ENCODE results near the gene KRT13. TPM values are rescaled to one million over a fixed set of nuclear protein-coding genes. Genes with fewer than 3 reads are reported as not detected.

KRT13 gene
- total and polyA plus RNA-seq, 4 donors, result 0.13 to 3.7 (median 2.8) TPM; not detected in 1

DNA sequence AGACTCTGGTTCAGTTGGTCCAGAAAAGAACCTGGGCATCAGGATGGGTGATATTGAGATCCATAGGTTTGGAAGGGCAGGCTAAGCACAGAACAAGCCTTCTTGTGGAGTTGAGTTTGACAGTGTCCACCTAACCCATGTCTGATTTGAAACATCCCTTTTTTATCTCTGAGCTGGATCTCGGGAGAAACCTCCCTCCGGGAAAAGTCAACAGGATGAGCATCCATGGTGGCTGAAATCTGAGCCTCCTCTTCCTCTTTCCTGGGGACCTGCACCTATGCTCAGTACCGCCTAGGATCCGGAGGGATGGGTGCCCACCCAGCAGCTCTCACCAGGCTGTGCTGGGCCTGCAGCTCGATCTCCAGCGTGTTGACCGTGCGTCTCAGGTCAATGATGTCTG lies 41.7 kb downstream of the KRT13 start:
- Histone ChIP-seq H3K9me3 (ENCODE audit: control insufficient read depth in 4 of 4, low read length in 3 of 4) (no peaks in the 10 kb centered on the region), H3K9ac (ENCODE audit: low read depth in 1 of 2, low read length in 2 of 2) (no peak overlapping the region), H3K27me3 (ENCODE audit: control insufficient read depth in 4 of 4, insufficient read depth in 4 of 4, low read length in 3 of 4) (no peaks in the 10 kb centered on the region), H3K4me3 (ENCODE audit: low read depth in 1 of 3, low read length in 3 of 3) (no peak overlapping the region), H3K4me1 (ENCODE audit: control insufficient read depth in 4 of 4, insufficient read depth in 4 of 4, low read length in 3 of 4) (no peaks in the 10 kb centered on the region), H3K36me3 (ENCODE audit: control insufficient read depth in 4 of 4, insufficient read depth in 3 of 4, low read depth in 1 of 4, low read length in 3 of 4) (no peaks in the 10 kb centered on the region), H3K27ac (ENCODE audit: low read depth in 1 of 2, low read length in 2 of 2) (no peak overlapping the region)
- 85% methylated on average over 8 of the region's 8 CpGs for WGBS
- no peak for DNase-seq (ENCODE audit: low spot score)
- TF ChIP-seq HNF4G (IDR thresholded peaks at IDR 0.05) (no peak), YY1 (IDR thresholded peaks at IDR 0.05) (no peak), SP1 (IDR thresholded peaks at IDR 0.05) (no peak), EGR1 (IDR thresholded peaks at IDR 0.05; ENCODE audit: low read depth in 2 of 2) (no peak), NR2F2 (IDR thresholded peaks at IDR 0.05) (no peak), GABPA (IDR thresholded peaks at IDR 0.05 in 1 of 2, conservative IDR thresholded peaks at IDR 0.05 in 1 of 2) (no peak), FOXA2 (IDR thresholded peaks at IDR 0.05) (no peak), TAF1 (conservative IDR thresholded peaks at IDR 0.05) (no peak), FOXA1 (IDR thresholded peaks at IDR 0.05) (no peak), RXRA (IDR thresholded peaks at IDR 0.05) (no peak)
- TF ChIP-seq, protein P1, sequence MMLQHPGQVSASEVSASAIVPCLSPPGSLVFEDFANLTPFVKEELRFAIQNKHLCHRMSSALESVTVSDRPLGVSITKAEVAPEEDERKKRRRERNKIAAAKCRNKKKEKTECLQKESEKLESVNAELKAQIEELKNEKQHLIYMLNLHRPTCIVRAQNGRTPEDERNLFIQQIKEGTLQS (IDR thresholded peaks at IDR 0.05), result no peak
- TF ChIP-seq, protein P2, sequence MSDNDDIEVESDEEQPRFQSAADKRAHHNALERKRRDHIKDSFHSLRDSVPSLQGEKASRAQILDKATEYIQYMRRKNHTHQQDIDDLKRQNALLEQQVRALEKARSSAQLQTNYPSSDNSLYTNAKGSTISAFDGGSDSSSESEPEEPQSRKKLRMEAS (IDR thresholded peaks at IDR 0.05), result no peak
- TF ChIP-seq, protein P3, sequence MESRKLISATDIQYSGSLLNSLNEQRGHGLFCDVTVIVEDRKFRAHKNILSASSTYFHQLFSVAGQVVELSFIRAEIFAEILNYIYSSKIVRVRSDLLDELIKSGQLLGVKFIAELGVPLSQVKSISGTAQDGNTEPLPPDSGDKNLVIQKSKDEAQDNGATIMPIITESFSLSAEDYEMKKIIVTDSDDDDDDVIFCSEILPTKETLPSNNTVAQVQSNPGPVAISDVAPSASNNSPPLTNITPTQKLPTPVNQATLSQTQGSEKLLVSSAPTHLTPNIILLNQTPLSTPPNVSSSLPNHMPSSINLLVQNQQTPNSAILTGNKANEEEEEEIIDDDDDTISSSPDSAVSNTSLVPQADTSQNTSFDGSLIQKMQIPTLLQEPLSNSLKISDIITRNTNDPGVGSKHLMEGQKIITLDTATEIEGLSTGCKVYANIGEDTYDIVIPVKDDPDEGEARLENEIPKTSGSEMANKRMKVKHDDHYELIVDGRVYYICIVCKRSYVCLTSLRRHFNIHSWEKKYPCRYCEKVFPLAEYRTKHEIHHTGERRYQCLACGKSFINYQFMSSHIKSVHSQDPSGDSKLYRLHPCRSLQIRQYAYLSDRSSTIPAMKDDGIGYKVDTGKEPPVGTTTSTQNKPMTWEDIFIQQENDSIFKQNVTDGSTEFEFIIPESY (IDR thresholded peaks at IDR 0.05), result no peak
- TF ChIP-seq, protein P4, sequence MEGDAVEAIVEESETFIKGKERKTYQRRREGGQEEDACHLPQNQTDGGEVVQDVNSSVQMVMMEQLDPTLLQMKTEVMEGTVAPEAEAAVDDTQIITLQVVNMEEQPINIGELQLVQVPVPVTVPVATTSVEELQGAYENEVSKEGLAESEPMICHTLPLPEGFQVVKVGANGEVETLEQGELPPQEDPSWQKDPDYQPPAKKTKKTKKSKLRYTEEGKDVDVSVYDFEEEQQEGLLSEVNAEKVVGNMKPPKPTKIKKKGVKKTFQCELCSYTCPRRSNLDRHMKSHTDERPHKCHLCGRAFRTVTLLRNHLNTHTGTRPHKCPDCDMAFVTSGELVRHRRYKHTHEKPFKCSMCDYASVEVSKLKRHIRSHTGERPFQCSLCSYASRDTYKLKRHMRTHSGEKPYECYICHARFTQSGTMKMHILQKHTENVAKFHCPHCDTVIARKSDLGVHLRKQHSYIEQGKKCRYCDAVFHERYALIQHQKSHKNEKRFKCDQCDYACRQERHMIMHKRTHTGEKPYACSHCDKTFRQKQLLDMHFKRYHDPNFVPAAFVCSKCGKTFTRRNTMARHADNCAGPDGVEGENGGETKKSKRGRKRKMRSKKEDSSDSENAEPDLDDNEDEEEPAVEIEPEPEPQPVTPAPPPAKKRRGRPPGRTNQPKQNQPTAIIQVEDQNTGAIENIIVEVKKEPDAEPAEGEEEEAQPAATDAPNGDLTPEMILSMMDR (IDR thresholded peaks at IDR 0.05; ENCODE audit: low read depth, low read length, missing input control), result no peak
- TF ChIP-seq, protein P5, sequence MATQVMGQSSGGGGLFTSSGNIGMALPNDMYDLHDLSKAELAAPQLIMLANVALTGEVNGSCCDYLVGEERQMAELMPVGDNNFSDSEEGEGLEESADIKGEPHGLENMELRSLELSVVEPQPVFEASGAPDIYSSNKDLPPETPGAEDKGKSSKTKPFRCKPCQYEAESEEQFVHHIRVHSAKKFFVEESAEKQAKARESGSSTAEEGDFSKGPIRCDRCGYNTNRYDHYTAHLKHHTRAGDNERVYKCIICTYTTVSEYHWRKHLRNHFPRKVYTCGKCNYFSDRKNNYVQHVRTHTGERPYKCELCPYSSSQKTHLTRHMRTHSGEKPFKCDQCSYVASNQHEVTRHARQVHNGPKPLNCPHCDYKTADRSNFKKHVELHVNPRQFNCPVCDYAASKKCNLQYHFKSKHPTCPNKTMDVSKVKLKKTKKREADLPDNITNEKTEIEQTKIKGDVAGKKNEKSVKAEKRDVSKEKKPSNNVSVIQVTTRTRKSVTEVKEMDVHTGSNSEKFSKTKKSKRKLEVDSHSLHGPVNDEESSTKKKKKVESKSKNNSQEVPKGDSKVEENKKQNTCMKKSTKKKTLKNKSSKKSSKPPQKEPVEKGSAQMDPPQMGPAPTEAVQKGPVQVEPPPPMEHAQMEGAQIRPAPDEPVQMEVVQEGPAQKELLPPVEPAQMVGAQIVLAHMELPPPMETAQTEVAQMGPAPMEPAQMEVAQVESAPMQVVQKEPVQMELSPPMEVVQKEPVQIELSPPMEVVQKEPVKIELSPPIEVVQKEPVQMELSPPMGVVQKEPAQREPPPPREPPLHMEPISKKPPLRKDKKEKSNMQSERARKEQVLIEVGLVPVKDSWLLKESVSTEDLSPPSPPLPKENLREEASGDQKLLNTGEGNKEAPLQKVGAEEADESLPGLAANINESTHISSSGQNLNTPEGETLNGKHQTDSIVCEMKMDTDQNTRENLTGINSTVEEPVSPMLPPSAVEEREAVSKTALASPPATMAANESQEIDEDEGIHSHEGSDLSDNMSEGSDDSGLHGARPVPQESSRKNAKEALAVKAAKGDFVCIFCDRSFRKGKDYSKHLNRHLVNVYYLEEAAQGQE (IDR thresholded peaks at IDR 0.05), result no peak

DNA sequence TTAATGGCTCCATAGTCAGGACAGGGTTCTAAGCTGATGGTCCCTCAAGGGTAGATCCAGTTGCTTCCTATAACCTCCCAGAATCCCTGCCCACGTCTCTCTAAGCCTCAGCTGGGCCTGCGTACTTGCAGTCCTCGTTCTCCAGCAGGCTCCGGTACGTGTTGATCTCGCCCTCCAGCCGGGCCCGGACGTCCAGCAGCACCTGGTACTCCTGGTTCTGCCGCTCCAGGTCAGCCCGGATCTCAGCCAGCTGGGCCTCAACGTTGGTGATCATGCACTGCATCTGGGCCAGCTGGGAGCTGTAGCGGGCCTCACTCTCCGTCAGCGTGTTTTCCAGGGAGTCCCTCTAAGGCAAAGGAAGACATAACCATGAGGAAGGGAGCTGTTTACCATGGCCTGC lies 42.7 kb downstream of the KRT13 start:
- Histone ChIP-seq H3K4me3 (ENCODE audit: low read depth in 1 of 3, low read length in 3 of 3) (no peak overlapping the region), H3K4me1 (ENCODE audit: control insufficient read depth in 4 of 4, insufficient read depth in 4 of 4, low read length in 3 of 4) (no peaks in the 10 kb centered on the region), H3K36me3 (ENCODE audit: control insufficient read depth in 4 of 4, insufficient read depth in 3 of 4, low read depth in 1 of 4, low read length in 3 of 4) (no peaks in the 10 kb centered on the region), H3K27me3 (ENCODE audit: control insufficient read depth in 4 of 4, insufficient read depth in 4 of 4, low read length in 3 of 4) (no peaks in the 10 kb centered on the region), H3K9me3 (ENCODE audit: control insufficient read depth in 4 of 4, low read length in 3 of 4) (no peaks in the 10 kb centered on the region), H3K27ac (ENCODE audit: low read depth in 1 of 2, low read length in 2 of 2) (no peak overlapping the region), H3K9ac (ENCODE audit: low read depth in 1 of 2, low read length in 2 of 2) (no peak overlapping the region)
- WGBS, result 84% methylated on average over 15 of the region's 15 CpGs
- no peak for DNase-seq (ENCODE audit: low spot score)
- TF ChIP-seq EGR1 (IDR thresholded peaks at IDR 0.05; ENCODE audit: low read depth in 2 of 2), result no peak
